ENCODE results near the gene DTX1.

The DTX1 gene

DNA sequence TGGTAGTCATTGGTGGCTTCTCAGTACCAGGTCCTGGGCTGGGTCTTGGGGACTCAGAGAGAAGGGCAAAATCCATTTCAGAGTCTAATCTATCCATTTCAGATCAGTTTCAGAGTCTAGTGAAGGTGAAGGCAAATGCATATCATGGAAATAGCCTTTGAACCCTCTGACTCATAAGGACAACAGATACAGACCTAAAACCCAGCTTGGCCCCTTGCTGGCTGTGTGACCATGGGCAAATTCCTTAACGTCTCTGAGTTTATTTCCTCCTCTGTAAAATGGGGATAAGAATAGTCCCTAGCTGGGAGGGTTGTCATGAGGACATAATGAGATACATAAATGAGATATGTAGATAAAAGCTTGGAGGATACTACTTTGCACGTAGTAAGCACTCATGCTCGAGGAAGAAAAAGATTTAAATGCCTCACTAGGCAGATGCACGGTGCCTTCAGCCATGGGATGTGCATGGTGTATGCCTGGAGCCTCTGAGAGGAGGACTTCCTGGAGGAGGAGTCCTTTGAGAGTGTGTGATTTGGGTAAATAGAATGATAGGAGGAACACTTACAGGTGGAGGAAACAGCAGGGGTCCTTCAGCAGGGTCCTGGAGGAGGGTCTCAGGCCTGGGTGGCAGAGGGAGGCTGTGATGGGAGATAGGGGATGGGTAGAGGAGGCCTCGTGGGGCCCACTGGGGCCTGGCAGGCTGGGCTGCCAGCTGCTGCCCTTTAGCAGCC lies 8.0 kb downstream of the DTX1 start:
- DNase-seq (ENCODE audit: low read depth, low spot score), result no peak
- no peak overlapping the region for H3K4me3 ChIP-seq
- no peak overlapping the region for H3K9ac ChIP-seq (ENCODE audit: insufficient read length)
- H3K9me3 ChIP-seq (ENCODE audit: low read depth, low read length), result no peaks in the 10 kb centered on the region
- TF ChIP-seq EZH2 (IDR thresholded peaks at IDR 0.05) (no peak), FOXP2 (optimal IDR thresholded peaks at IDR 0.05; ENCODE audit: control extremely low read depth, extremely low read length, insufficient read depth) (no peak), POLR2AphosphoS5 (IDR thresholded peaks at IDR 0.05; ENCODE audit: borderline replicate concordance, low read depth, low read length) (no peak)
- H3K27ac ChIP-seq, result no peak overlapping the region
- no peaks in the 10 kb centered on the region for H3K36me3 ChIP-seq (ENCODE audit: insufficient read depth, low read length)

DNA sequence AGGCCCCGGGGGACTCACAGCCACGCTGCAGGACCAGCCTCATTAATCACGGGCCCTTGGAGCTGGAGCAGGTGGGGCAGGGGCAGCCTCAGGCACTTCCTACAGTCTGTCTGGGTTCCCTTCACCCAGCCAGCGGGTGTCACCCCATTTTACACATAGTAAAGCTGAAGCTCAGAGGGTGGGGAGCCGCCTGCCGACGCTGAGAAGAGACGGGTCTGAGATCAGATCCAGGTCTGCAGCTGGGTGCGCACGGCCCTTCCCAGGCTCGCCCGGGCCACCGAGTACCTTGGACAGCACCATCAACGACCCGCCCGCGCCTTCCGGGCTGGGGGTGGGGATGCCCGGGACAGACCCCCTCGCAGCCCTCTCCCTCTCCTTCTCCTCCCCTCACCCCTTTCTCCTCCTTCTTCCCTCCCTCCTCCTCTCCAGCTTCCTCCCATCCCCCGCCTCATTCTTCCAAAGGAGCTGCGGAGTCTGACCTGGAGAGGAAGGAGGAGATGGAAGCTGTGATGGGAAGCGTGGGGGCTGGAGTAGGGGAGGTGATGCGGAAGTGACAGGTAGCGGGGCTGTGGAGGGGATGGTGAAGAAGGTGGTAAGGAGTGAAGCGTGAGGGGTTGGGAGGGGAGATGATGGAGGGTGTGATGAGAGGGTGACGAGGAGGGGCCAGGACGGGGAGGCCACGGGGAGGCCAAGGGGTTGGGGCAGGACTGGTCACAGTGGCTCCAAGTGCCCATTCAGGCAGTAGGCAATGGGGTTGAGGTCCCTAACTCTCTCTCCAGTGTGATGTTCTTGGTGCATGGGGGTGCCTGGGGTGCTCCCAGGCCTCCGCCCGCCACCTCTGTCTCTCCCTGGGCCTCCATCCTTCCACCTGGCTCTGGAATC lies 8.8 kb downstream of the DTX1 start:
- H3K4me3 ChIP-seq, result no peak overlapping the region
- DNase-seq (ENCODE audit: low read depth, low spot score), result no peak
- no peaks in the 10 kb centered on the region for H3K36me3 ChIP-seq (ENCODE audit: insufficient read depth, low read length)
- TF ChIP-seq FOXP2 (optimal IDR thresholded peaks at IDR 0.05; ENCODE audit: control extremely low read depth, extremely low read length, insufficient read depth) (no peak), EZH2 (IDR thresholded peaks at IDR 0.05) (no peak), POLR2AphosphoS5 (IDR thresholded peaks at IDR 0.05; ENCODE audit: borderline replicate concordance, low read depth, low read length) (no peak)
- no peak overlapping the region for H3K27ac ChIP-seq
- no peak overlapping the region for H3K9ac ChIP-seq (ENCODE audit: insufficient read length)
- H3K9me3 ChIP-seq (ENCODE audit: low read depth, low read length), result no peaks in the 10 kb centered on the region

DNA sequence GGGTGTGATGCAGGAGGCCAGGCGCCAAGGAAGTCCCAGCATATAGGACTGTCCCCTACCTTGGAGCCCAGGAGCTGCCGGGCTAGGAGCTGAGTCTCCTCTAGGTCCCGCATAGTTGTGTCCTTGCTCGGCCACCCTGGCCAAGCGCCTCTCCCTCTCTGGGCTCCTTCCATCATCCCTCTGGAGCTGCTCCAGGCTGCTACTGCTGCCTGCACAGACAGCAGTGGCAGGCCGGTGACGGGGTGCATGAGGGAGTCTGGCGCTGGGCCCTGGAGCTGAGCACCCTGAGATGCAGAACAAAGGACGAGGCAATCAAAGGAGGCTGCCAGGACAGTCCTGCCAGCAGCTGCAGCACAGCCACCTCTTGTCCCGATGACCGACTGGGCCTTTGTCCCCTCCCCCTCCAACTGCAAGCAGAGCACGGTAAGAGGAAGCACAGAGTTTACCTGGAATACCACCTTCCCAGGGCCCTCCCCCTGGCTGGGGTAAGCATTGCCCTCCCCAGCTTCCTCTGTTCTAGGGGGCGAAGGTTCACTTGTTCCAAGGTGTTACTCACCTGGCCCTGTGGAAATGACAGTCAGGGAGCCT lies 10.4 kb downstream of the DTX1 start:
- DNase-seq (ENCODE audit: low read depth, low spot score), result no peak
- Histone ChIP-seq H3K9me3 (ENCODE audit: low read depth, low read length) (no peaks in the 10 kb centered on the region), H3K27ac (no peak overlapping the region), H3K9ac (ENCODE audit: insufficient read length) (no peak overlapping the region), H3K36me3 (ENCODE audit: insufficient read depth, low read length) (no peaks in the 10 kb centered on the region), H3K4me3 (no peak overlapping the region)
- TF ChIP-seq POLR2AphosphoS5 (IDR thresholded peaks at IDR 0.05; ENCODE audit: borderline replicate concordance, low read depth, low read length) (no peak), EZH2 (IDR thresholded peaks at IDR 0.05) (no peak), FOXP2 (optimal IDR thresholded peaks at IDR 0.05; ENCODE audit: control extremely low read depth, extremely low read length, insufficient read depth) (no peak)

DNA sequence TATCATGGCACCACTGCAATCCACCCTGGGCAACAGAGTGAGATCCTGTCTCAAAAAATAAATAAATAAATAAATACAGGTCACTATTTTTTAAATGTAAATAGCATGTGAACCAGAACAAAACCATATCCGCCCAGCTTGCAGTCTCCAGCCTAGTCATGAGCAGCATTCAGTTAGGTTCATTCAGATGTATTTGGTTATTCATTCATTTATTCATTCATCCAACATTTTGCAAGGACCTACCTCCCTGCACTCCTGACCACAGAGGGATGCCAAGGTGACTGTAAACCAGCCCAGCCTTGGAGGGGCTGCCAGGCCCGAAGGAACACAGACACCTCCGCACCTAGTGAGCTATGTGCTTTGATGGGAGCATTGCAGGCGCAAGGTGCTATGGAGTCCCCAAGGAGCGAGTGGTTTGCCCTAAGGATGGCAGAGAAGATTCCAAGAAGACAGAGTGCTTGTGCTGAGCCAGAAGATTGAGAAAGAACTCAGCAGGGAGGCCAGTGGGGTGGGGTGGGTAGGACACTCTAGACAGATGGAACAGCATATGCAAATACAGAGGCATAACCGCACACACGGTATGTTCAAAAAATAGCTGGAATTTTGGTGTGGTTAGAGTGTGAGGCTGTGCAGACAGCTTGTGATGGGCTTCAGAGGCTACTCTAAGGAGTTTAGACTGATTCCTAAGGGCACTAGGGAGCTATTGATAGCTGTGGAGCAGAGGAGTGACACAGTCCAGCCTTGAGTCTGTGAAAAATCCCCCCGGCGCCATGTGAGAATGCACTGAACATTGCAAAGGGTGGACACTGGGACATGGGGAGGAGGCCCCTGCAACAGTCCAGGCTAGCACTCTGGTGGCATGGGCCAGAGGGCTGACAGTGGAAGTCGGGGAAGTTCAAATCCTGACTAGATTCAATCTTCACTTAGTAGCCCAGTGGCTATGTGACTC lies 11.7 kb downstream of the DTX1 start:
- H3K9ac ChIP-seq (ENCODE audit: insufficient read length), result no peak overlapping the region
- TF ChIP-seq EZH2 (IDR thresholded peaks at IDR 0.05) (no peak), POLR2AphosphoS5 (IDR thresholded peaks at IDR 0.05; ENCODE audit: borderline replicate concordance, low read depth, low read length) (no peak), FOXP2 (optimal IDR thresholded peaks at IDR 0.05; ENCODE audit: control extremely low read depth, extremely low read length, insufficient read depth) (no peak)
- DNase-seq (ENCODE audit: low read depth, low spot score), result no peak
- no peak overlapping the region for H3K27ac ChIP-seq
- H3K4me3 ChIP-seq, result no peak overlapping the region
- H3K9me3 ChIP-seq (ENCODE audit: low read depth, low read length), result no peaks in the 10 kb centered on the region
- H3K36me3 ChIP-seq (ENCODE audit: insufficient read depth, low read length), result no peaks in the 10 kb centered on the region

DNA sequence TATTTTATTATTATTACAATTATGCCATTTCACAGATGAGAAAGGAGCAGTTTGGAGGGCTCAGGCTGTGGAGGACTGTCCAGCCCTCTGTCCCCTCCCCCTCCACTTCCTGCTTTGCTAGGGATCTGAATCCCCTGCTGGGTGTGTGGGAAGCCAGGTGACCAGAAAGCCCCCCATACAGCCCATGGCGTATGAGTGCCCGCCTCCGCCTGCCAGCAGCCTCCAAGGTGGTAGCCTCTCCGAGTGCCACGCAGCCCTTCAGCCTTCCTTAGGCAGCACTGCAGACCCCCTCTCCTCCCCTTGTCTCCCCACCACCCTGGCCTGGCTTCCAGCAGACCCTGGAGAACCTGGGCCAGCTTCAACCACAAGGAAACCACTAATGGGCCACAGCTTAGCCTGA lies 12.6 kb downstream of the DTX1 start:
- Histone ChIP-seq H3K9ac (ENCODE audit: insufficient read length) (no peak overlapping the region), H3K4me3 (no peak overlapping the region), H3K36me3 (ENCODE audit: insufficient read depth, low read length) (no peaks in the 10 kb centered on the region), H3K9me3 (ENCODE audit: low read depth, low read length) (no peaks in the 10 kb centered on the region), H3K27ac (no peak overlapping the region)
- DNase-seq (ENCODE audit: low read depth, low spot score), result no peak
- TF ChIP-seq EZH2 (IDR thresholded peaks at IDR 0.05) (no peak), POLR2AphosphoS5 (IDR thresholded peaks at IDR 0.05; ENCODE audit: borderline replicate concordance, low read depth, low read length) (no peak), FOXP2 (optimal IDR thresholded peaks at IDR 0.05; ENCODE audit: control extremely low read depth, extremely low read length, insufficient read depth) (no peak)

DNA sequence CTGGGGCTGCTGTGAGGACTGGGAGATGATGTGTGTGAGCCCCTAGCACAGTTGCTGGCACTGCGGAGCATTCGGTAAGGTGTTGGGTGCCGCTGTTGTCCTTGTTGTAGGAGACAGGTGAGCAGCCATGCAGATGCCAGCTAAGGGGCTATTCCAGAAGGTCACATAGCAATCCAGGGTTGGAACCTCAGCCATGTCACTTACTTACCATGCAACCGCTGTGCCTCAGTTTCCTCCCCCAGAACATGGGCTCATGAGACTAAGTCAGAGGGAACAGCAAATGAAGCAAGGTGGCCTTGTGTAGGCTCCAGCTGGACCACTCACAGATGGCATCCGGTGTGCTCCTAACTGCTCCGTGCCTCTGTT lies 13.2 kb downstream of the DTX1 start:
- Histone ChIP-seq H3K9ac (ENCODE audit: insufficient read length) (no peak overlapping the region), H3K9me3 (ENCODE audit: low read depth, low read length) (no peaks in the 10 kb centered on the region), H3K27ac (no peak overlapping the region), H3K4me3 (no peak overlapping the region), H3K36me3 (ENCODE audit: insufficient read depth, low read length) (no peaks in the 10 kb centered on the region)
- no peak for DNase-seq (ENCODE audit: low read depth, low spot score)
- TF ChIP-seq FOXP2 (optimal IDR thresholded peaks at IDR 0.05; ENCODE audit: control extremely low read depth, extremely low read length, insufficient read depth) (no peak), POLR2AphosphoS5 (IDR thresholded peaks at IDR 0.05; ENCODE audit: borderline replicate concordance, low read depth, low read length) (no peak), EZH2 (IDR thresholded peaks at IDR 0.05) (no peak)

DNA sequence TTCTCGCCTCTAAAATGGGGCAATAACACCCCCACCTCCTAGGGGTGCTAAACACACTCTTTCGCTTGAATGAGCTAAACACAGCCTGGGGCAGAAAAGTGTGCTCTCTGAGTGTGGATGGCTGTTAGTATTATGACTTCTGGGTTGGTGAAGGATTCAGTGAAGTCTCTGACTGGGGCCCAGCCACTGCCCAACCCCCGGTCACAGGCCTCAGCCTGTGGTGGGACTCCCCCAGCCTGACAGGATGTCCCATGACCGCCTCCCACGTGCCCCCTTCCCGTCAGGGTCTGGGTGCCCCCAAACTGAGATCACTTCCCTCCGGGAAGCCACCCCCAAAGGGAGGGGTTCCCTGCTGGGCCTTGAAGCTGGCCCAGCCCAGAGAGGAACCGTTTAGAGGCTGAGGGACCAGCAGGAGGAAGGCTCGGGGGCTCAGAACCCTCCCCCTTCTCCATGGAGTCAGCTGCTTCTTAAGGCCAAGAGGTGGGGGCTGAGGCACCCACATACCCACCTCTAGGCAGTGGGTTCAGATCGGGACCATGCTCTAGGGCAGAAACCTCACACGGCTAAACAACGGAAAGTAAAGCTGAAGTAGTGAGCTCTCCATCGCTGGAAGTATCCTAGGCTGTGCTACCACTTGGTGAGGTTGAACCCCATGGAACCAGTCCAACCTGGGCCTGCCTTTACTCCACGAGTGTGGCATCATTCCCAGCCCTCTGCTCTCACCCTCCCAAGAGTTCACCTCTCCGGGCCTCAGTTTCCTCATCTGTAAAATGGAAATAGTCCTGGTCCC lies 13.8 kb downstream of the DTX1 start:
- H3K4me3 ChIP-seq, result no peak overlapping the region
- no peaks in the 10 kb centered on the region for H3K36me3 ChIP-seq (ENCODE audit: insufficient read depth, low read length)
- H3K27ac ChIP-seq, result no peak overlapping the region
- no peak for DNase-seq (ENCODE audit: low read depth, low spot score)
- H3K9ac ChIP-seq (ENCODE audit: insufficient read length), result no peak overlapping the region
- no peaks in the 10 kb centered on the region for H3K9me3 ChIP-seq (ENCODE audit: low read depth, low read length)
- TF ChIP-seq EZH2 (IDR thresholded peaks at IDR 0.05), result no peak
- no peak for TF ChIP-seq FOXP2 (optimal IDR thresholded peaks at IDR 0.05; ENCODE audit: control extremely low read depth, extremely low read length, insufficient read depth)
- no peak for TF ChIP-seq POLR2AphosphoS5 (IDR thresholded peaks at IDR 0.05; ENCODE audit: borderline replicate concordance, low read depth, low read length)
